NCI-H128 (cell line): Measurements from ENCODE around the gene ACTR3.
"Not testable (repeated sequence)": the region's sequence is repeated elsewhere in the genome, so short reads cannot be mapped to it uniquely, and the experiment has no call there.

Experiments used
- DNase-seq: peaks from one replicate; lab custom pipeline; 2025; ENCODE audit not compliant: unreplicated experiment; lab: John Stamatoyannopoulos, UW

The ACTR3 gene

GRCh38 chr2:113901943-113902342 is 12.1 kb downstream of the ACTR3 start:
- DNase-seq: no peak

- no peak for DNase-seq
Observed at GRCh38 chr2:113905886-113906285, 16.0 kb downstream of the ACTR3 start.

DNA sequence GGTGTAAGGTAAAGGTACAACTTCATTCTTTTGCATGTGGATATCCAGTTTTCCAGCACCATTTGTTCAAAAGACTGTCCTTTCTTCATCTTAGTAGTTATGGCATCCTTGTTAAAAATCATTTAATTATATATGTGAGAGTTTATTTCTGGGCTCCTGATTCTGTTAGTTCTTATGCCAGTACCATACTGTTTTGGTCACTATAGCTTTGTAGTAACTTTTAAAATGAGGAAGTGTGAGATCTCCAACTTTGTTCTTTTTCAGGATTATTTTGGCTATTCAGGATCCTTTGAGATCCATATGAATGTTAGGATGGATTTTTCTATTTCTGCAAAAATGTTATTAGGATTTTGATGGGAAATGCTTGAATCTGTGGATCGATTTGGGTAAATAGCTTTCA is 16.8 kb downstream of the ACTR3 start:
- no peak for DNase-seq

DNA sequence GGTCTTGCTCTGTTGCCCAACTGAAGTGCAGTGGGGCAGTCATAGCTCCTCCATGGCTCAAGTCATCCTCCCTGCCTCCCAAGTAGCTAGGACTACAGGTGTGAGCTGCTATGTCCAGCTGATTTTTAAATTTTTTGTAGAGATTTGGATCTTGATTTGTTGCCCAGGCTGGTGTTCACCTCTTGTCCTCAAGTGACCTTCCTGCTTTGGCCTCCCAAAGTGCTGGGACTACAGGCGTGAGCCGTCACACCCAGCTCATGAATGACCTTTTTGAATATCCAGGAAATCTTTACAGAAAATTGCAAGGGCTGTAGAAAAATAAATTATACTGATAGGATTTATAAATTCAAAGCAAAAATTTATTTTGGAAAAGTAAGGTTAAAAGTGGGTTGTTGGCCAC is 17.4 kb downstream of the ACTR3 start:
- no peak for DNase-seq

- DNase-seq: no peak
Observed at GRCh38 chr2:113910110-113910717, 20.3 kb downstream of the ACTR3 start.

GRCh38 chr2:113910967-113911678 is 21.2 kb downstream of the ACTR3 start:
- no peak for DNase-seq

GRCh38 chr2:113915082-113915819 is 25.4 kb downstream of the ACTR3 start:
- no peak for DNase-seq

GRCh38 chr2:113918229-113918628 is 28.3 kb downstream of the ACTR3 start:
- no peak for DNase-seq

GRCh38 chr2:113920996-113921395 is 31.1 kb downstream of the ACTR3 start:
- no peak for DNase-seq

GRCh38 chr2:113922335-113922734 is 32.4 kb downstream of the ACTR3 start:
- no peak for DNase-seq

DNA sequence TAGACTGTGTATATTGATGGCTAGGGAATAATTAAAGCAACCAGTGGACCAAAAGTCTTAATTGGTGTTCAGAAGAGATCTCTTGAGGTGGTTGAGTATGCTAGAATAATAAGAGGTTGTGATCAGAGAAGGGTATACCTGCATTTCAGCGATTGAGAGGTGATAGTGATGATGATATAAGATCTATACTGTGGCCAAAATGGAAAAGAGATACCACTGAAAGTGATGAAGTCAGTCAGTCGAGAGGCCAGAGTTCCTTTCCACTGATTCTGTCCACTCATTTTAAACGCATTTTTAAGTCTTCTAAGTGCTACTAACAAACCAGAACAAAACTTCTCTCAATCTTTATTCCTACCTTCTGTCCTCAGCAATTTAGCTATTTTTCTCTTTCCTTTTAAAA is 32.9 kb downstream of the ACTR3 start:
- DNase-seq: no peak

DNA sequence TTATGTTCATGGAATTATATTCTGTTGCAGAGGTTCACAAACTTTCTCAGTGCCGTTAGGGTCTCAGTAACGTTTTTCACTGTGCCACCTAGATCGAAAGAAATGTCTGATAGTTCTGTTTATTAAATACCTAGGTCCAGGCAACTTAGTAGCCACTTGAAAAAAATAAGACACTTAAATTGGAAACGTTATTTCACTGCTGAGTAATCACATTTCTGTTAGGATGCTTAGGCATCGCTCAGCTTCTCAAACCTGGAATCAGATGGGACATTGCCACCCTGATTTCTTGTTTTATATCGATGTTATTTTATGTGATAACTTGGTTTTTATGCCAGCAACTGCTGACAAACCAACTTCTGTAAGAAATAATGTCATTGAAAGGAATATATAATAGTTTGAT is 36.0 kb downstream of the ACTR3 start:
- no peak for DNase-seq

DNA sequence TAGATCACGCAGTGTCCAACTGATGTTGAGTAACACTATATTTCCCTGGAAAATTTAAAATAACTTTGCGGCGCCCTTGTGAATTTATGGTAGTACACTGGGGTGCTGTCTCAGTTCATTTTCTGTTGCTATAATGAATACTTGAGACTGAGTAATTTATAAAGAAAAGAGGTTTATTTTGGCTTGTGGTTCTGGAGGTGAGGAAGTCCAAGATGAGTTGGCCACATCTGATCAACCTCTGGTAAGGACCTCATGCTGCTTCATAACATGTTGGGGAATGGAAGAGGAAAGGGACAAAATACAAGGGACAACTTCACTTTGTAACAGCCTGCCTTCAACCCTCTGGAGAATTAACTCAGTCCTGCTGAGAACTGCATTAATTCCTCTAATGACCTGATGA is 36.4 kb downstream of the ACTR3 start:
- no peak for DNase-seq

GRCh38 chr2:113930448-113930847 is 40.6 kb downstream of the ACTR3 start:
- no peak for DNase-seq

GRCh38 chr2:113937501-113937900 is 47.6 kb downstream of the ACTR3 start:
- DNase-seq: no peak

GRCh38 chr2:113940891-113941290 is 51.0 kb downstream of the ACTR3 start:
- DNase-seq: no peak

DNA sequence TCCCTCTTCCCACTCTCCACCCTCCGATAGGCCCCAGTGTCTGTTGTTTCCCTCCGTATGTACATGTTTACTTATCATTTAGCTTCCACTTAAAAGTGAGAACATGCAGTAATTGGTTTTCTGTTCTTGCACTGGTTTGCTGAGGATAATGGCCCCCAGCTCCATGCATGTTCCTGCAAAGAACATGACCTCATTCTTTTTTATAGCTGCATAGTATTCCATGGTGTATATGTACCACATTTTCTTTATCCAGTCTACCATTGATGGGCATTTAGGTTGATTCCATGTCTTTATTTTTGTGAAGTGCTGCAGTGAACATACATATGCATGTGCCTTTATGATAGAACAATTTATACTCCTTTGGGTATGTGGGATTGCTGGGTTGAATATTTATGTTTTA is 55.9 kb downstream of the ACTR3 start:
- DNase-seq: not testable (repeated sequence)

GRCh38 chr2:113950906-113951305 is 61.0 kb downstream of the ACTR3 start:
- DNase-seq: not testable (repeated sequence)

GRCh38 chr2:113961000-113961399 is 71.1 kb downstream of the ACTR3 start:
- DNase-seq: no peak

- no peak for DNase-seq
Observed at GRCh38 chr2:113962692-113963480, 73.0 kb downstream of the ACTR3 start.

- DNase-seq: no peak
Observed at GRCh38 chr2:113963965-113964364, 74.1 kb downstream of the ACTR3 start.
